ENCODE measurements around the gene NBEAL2. TPM values are rescaled to one million over a fixed set of nuclear protein-coding genes. Genes with fewer than 3 reads are reported as not detected.

NBEAL2 gene
- total and polyA plus RNA-seq, 2 of the 4 experiments (the other 2 are of a cell fraction): 2.2 to 12.5 TPM

- DNase-seq (no peak), ATAC-seq (ENCODE audit: low read depth) (no peak)
- intact Hi-C loops (cut with micrococcal nuclease) (no loop called here), in situ Hi-C loops (cut with MboI; ENCODE audit: low sequenced_read_pairs) (no loop called here), dilution Hi-C loops (cut with HindIII; ENCODE audit: low sequenced_read_pairs, unreplicated experiment) (no loop called here)
- Histone ChIP-seq H3K9me3 (ENCODE audit: control insufficient read depth, insufficient read depth, low read length) (no peaks in the 10 kb centered on the region), H4K5ac (ENCODE audit: low read depth, low read length) (no peak overlapping the region), H3K4me1 (ENCODE audit: control insufficient read depth, insufficient read depth, low read length) (0 out of 2 replicates have a peak, but pooled peaks cover 2% of the 10 kb centered on the region), H4K8ac (ENCODE audit: low read depth in 2 of 2, low read length in 2 of 2) (no peak overlapping the region), H3K4me3 (ENCODE audit: insufficient read depth, low read depth, low read length) (no peak overlapping the region), H3K27ac (ENCODE audit: insufficient read depth, low read length) (no peak overlapping the region), H2AFZ (replicated peaks; ENCODE audit: low read length, poor library complexity) (no peak overlapping the region), H3K9ac (ENCODE audit: low read depth, low read length) (no peak overlapping the region), H4K91ac (ENCODE audit: insufficient read depth, low read depth, low read length) (no peak overlapping the region), H2BK120ac (ENCODE audit: low read depth, low read length) (no peak overlapping the region), H2BK5ac (ENCODE audit: low read depth, low read length, poor library complexity, severe bottlenecking) (no peak overlapping the region), H3K4me2 (ENCODE audit: low read depth, low read length) (no peak overlapping the region), H3K27me3 (ENCODE audit: control insufficient read depth, insufficient read depth, low read length) (no peaks in the 10 kb centered on the region), H3K14ac (replicated peaks; ENCODE audit: low read depth, low read length) (no peak overlapping the region), H3K9me1 (ENCODE audit: insufficient read depth, low read length) (no peaks in the 10 kb centered on the region; the same call in 1 of the 2 replicates), H3K23ac (ENCODE audit: low read depth, low read length) (no peak overlapping the region), H3K18ac (ENCODE audit: low read depth, low read length) (no peak overlapping the region), H3K56ac (ENCODE audit: extremely low read depth, insufficient read depth, low read length) (no peak overlapping the region), H2BK20ac (ENCODE audit: low read depth, low read length) (no peak overlapping the region), H3K4ac (ENCODE audit: low read depth, low read length) (no peak overlapping the region), H2AK9ac (replicated peaks; ENCODE audit: low read depth, low read length, poor library complexity) (no peak overlapping the region), H3K36me3 (ENCODE audit: control insufficient read depth, insufficient read depth, low read length) (no peaks in the 10 kb centered on the region; the same call in 1 of the 2 replicates), H2AK5ac (ENCODE audit: low read depth, low read length) (no peak overlapping the region), H4K20me1 (ENCODE audit: insufficient read depth, low read length) (no peaks in the 10 kb centered on the region), H3K79me1 (ENCODE audit: low read depth in 1 of 2, low read length in 2 of 2) (no peaks in the 10 kb centered on the region), H2BK15ac (ENCODE audit: low read depth, low read length) (no peak overlapping the region)
- POLR2A ChIA-PET (ENCODE audit: unreplicated experiment): no interaction called here
- 100% methylated on average over 3 of the region's 9 CpGs; no CpG with 5 or more reads in 1 of the 2 experiments for WGBS, 2 experiments (ENCODE audit: extremely low coverage in 2 of 2, insufficient read length in 1 of 2)
- TF ChIP-seq RCOR1 (IDR thresholded peaks at IDR 0.05; ENCODE audit: insufficient replicate concordance, low read length): no peak
- TF ChIP-seq ELK1 (IDR thresholded peaks at IDR 0.05; ENCODE audit: borderline replicate concordance, low read depth, low read length): no peak
- TF ChIP-seq CHD1 (IDR thresholded peaks at IDR 0.05; ENCODE audit: low read depth, low read length): no peak
- no peak for TF ChIP-seq MXI1 (IDR thresholded peaks at IDR 0.05; ENCODE audit: borderline replicate concordance, low read depth, low read length)
- no peak for TF ChIP-seq SMC3 (IDR thresholded peaks at IDR 0.05; ENCODE audit: low read depth, low read length)
- TF ChIP-seq CEBPB (IDR thresholded peaks at IDR 0.05; ENCODE audit: low read depth, low read length): no peak
- TF ChIP-seq USF2 (IDR thresholded peaks at IDR 0.05; ENCODE audit: low read depth, low read length): no peak
- no peak for TF ChIP-seq MAZ (IDR thresholded peaks at IDR 0.05; ENCODE audit: borderline replicate concordance, low read depth, low read length)
- no peak for TF ChIP-seq BHLHE40 (IDR thresholded peaks at IDR 0.05; ENCODE audit: low read depth, low read length)
- no peak for TF ChIP-seq RFX5 (IDR thresholded peaks at IDR 0.05; ENCODE audit: low read depth, low read length)
- TF ChIP-seq NFE2L2 (IDR thresholded peaks at IDR 0.05; ENCODE audit: low read depth, low read length): no peak
- no peak for TF ChIP-seq FOS (IDR thresholded peaks at IDR 0.05; ENCODE audit: low read depth, low read length)
- TF ChIP-seq MAFK (IDR thresholded peaks at IDR 0.05; ENCODE audit: low read depth, low read length): no peak
- no peak for TF ChIP-seq CTCF (conservative IDR thresholded peaks at IDR 0.05; ENCODE audit: low read depth, low read length)
- no peak for TF ChIP-seq POLR2A (IDR thresholded peaks at IDR 0.05; ENCODE audit: low read depth, low read length)
- no peak for TF ChIP-seq RAD21 (IDR thresholded peaks at IDR 0.05; ENCODE audit: low read length)
- BruUV-seq (replicated peaks): no TSS peak
- CTCF ChIA-PET: no interaction called here
These were observed 12.8 kb downstream of the NBEAL2 start for GRCh38 chr3:46992231-46992630.
